Embryonic facial prominence (tissue), 1 donor: Measurements from ENCODE around the gene SKAP2.

Source experiments
- DNase-seq: peaks from one replicate; pipeline ENCODE4 v3.0.0-alpha.2; 2016; ENCODE audit errors: extremely low spot score

Gene SKAP2

GRCh38 chr7:26777385-26777784 is 87.0 kb downstream of the SKAP2 start:
- DNase-seq: no peak

GRCh38 chr7:26760501-26760900 is 103.9 kb downstream of the SKAP2 start:
- DNase-seq: no peak

GRCh38 chr7:26759108-26759507 is 105.3 kb downstream of the SKAP2 start:
- DNase-seq: no peak

GRCh38 chr7:26743205-26743604 is 121.2 kb downstream of the SKAP2 start:
- no peak for DNase-seq

- DNase-seq: no peak
Measured at GRCh38 chr7:26735976-26736600, 128.3 kb downstream of the SKAP2 start.

GRCh38 chr7:26729150-26729775 is 135.1 kb downstream of the SKAP2 start:
- DNase-seq: no peak

- no peak for DNase-seq
Measured at GRCh38 chr7:26726051-26726450, 138.3 kb downstream of the SKAP2 start.

- DNase-seq: no peak
Measured at GRCh38 chr7:26724795-26725194, 139.6 kb downstream of the SKAP2 start.

- DNase-seq: no peak
Measured at GRCh38 chr7:26723129-26723528, 141.3 kb downstream of the SKAP2 start.

GRCh38 chr7:26721450-26721849 is 142.9 kb downstream of the SKAP2 start:
- DNase-seq: no peak

- no peak for DNase-seq
Measured at GRCh38 chr7:26718063-26718462, 146.3 kb downstream of the SKAP2 start.

GRCh38 chr7:26714438-26714837 is 150.0 kb downstream of the SKAP2 start:
- DNase-seq: no peak

GRCh38 chr7:26714006-26714405 is 150.4 kb downstream of the SKAP2 start:
- DNase-seq: no peak

- no peak for DNase-seq
Measured at GRCh38 chr7:26709210-26709990, 155.0 kb downstream of the SKAP2 start.

- DNase-seq: no peak
Measured at GRCh38 chr7:26705567-26705966, 158.8 kb downstream of the SKAP2 start.

- DNase-seq: no peak
Measured at GRCh38 chr7:26704786-26705185, 159.6 kb downstream of the SKAP2 start.

GRCh38 chr7:26704036-26704435 is 160.4 kb downstream of the SKAP2 start:
- no peak for DNase-seq

- DNase-seq: no peak
Measured at GRCh38 chr7:26700893-26701292, 163.5 kb downstream of the SKAP2 start.

GRCh38 chr7:26700386-26700785 is 164.0 kb downstream of the SKAP2 start:
- DNase-seq: no peak

GRCh38 chr7:26699766-26700165 is 164.6 kb downstream of the SKAP2 start:
- no peak for DNase-seq

GRCh38 chr7:26698806-26699205 is 165.6 kb downstream of the SKAP2 start:
- DNase-seq: no peak

GRCh38 chr7:26698194-26698593 is 166.2 kb downstream of the SKAP2 start:
- DNase-seq: no peak

GRCh38 chr7:26696978-26697377 is 167.4 kb downstream of the SKAP2 start:
- no peak for DNase-seq
